OCI-LY3 (cell line): ENCODE measurements around the gene SHANK3.

Experiments
- EZH2phosphoT487 ChIP-seq: fragments of 200-600 bp; shearing (Covaris generic); IDR thresholded peaks from 2 replicates; pipeline ENCODE4 v1.6.1; 2018; ENCODE audit warnings: antibody characterized with exemption, mixed run types, low read depth
- TF ChIP-seq, protein P1 (sequence below): fragments of 200-600, 300-600 bp; sonication (generic); IDR thresholded peaks from 2 replicates; pipeline ENCODE4 v1.5.1; 2014; ENCODE audit warnings: antibody characterized with exemption, low read length, low read depth

DNA sequence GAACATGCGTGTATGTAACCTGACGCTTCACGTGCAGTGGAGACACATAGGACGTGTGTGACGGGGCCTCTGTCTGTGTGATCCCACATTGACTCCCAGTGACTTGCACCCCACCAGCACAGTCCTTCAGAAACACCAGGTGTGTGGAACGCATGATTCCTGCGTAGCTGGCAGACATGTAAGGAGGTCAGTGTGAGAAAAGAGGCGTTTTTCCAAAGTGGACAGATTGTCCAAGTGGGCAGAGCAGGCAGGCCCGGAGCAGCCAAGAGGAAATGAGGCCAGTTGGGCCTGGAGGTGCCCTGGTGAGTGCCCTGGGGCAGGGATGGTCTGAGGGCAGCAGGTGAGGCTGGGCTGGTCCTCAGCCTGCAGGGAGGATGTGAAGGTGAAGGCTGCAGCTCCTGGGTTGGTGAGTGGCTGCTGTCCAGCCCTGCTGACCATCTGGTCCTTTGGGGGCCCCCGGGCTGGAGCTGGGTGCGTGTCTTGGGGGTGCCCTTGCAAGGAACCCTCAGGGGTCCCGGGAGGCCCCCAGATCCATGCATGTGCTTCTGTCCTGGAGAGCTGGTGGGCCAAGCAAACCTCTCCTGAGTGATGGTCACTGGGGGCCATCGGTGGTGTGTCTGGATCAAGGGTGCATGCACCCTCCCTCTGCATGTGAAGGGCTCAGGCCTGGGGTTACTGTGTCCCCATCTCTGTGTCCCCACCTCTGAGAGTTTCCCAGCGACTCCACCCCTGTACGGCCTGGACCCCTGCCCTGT is 26.6 kb downstream of the SHANK3 start:
- TF ChIP-seq, protein P1, sequence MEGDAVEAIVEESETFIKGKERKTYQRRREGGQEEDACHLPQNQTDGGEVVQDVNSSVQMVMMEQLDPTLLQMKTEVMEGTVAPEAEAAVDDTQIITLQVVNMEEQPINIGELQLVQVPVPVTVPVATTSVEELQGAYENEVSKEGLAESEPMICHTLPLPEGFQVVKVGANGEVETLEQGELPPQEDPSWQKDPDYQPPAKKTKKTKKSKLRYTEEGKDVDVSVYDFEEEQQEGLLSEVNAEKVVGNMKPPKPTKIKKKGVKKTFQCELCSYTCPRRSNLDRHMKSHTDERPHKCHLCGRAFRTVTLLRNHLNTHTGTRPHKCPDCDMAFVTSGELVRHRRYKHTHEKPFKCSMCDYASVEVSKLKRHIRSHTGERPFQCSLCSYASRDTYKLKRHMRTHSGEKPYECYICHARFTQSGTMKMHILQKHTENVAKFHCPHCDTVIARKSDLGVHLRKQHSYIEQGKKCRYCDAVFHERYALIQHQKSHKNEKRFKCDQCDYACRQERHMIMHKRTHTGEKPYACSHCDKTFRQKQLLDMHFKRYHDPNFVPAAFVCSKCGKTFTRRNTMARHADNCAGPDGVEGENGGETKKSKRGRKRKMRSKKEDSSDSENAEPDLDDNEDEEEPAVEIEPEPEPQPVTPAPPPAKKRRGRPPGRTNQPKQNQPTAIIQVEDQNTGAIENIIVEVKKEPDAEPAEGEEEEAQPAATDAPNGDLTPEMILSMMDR = no peak
- no peak for TF ChIP-seq EZH2phosphoT487
